OCI-LY3 (cell line): ENCODE results near the gene NR1D1.

Source experiments
- H2AFZ ChIP-seq: fragments of 200-600, 300-600 bp; shearing (Covaris generic); 2 replicates; pipeline ENCODE4 v1.6.0; 2014; ENCODE audit warnings: antibody characterized with exemption, low read depth, low read length
- H3K27ac ChIP-seq: fragments of 200-600, 300-600 bp; sonication (generic); 2 replicates; pipeline ENCODE4 v1.5.1; 2014; ENCODE audit warnings: mild to moderate bottlenecking, low read length, moderate library complexity, mixed read lengths
- H3K27me3 ChIP-seq: fragments of 200-600, 300-600 bp; sonication (generic); 2 replicates; pipeline ENCODE4 v1.6.1; 2014; ENCODE audit warnings: low read depth, low read length, mixed read lengths
- H3K36me3 ChIP-seq: fragments of 200-600, 300-600 bp; sonication (generic); replicated peaks from 2 replicates; pipeline ENCODE3; 2014; ENCODE audit warnings: low read depth, low read length, mixed read lengths
- H3K4me1 ChIP-seq: fragments of 300-600, 200-600 bp; sonication (generic); 2 replicates; pipeline ENCODE4 v1.6.1; 2014; ENCODE audit warnings: low read length, mixed read lengths
- H3K4me2 ChIP-seq: fragments of 200-600, 300-600 bp; sonication (generic); 2 replicates; pipeline ENCODE4 v1.6.1; 2014; ENCODE audit warnings: low read length, mixed read lengths
- H3K4me3 ChIP-seq: fragments of 300-600, 200-600 bp; sonication (generic); 2 replicates; pipeline ENCODE4 v1.5.1; 2014; ENCODE audit warnings: antibody characterized with exemption, mild to moderate bottlenecking, low read length, moderate library complexity
- H3K79me2 ChIP-seq: fragments of 300-600, 200-600 bp; shearing (Covaris generic); 2 replicates; pipeline ENCODE4 v1.6.1; 2014; ENCODE audit warnings: mild to moderate bottlenecking, low read length, mixed read lengths
- H3K9ac ChIP-seq: fragments of 300-600, 200-600 bp; shearing (Covaris generic); 2 replicates; pipeline ENCODE4 v1.6.0; 2014; ENCODE audit warnings: mild to moderate bottlenecking, low read length, moderate library complexity
- H3K9me3 ChIP-seq: fragments of 200-600, 300-600 bp; shearing (Covaris generic); 2 replicates; pipeline ENCODE4 v1.6.1; 2014; ENCODE audit warnings: low read length, mixed read lengths; ENCODE audit not compliant: insufficient read depth
- H4K20me1 ChIP-seq: fragments of 200-600, 300-600 bp; sonication (generic); 2 replicates; pipeline ENCODE4 v1.6.1; 2016; ENCODE audit warnings: low read length, mixed read lengths; ENCODE audit not compliant: insufficient read depth
- EZH2phosphoT487 ChIP-seq: fragments of 200-600 bp; shearing (Covaris generic); IDR thresholded peaks from 2 replicates; pipeline ENCODE4 v1.6.1; 2018; ENCODE audit warnings: antibody characterized with exemption, mixed run types, low read depth
- TF ChIP-seq, protein P1 (sequence below): fragments of 200-600, 300-600 bp; sonication (generic); IDR thresholded peaks from 2 replicates; pipeline ENCODE4 v1.5.1; 2014; ENCODE audit warnings: antibody characterized with exemption, low read length, low read depth

Gene NR1D1

DNA sequence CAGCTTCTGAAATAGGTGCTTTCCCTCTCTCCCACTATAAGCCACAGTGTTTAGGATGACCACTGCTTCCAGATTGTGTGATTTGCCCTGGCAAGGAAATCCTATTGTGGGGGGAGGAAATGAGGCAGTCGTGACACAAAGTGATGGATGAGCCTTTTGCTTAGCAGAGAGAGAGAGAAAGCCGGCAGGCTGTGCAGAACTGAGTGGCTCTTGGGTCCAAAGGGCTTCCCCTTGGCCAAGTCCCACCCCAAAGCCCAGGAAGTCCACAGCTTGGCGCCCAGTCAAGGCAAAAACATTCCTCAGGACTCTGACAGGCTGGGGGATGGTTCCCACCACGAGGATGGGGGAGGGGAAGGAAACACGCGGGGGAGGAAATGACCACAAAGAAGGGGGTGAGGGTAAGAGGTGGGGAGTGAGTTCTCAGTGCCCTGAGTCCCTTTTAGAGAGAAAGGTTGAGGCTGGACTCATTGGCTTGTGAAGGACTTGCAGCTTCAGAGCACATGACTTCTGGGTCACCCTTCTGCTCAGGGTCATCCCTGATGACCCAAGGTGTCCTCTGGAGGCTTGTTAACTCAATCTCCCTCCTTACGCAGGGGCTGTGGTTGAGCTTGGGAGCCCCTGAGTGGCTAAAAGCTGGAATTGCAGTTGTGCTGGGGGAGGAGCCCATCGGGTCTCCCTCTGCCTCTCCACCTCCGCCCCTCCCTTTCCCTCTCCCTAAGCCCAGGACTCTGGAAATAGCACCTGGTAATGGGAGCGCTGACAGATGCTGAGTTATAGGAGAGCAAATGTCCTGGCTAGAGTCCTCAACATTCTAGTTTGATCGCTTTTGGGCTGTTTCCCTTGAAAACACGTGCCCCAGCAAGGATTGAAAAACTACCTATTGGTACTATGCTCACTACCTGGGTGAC lies 11.1 kb upstream of the NR1D1 start:
- peaks cover 3% of the 10 kb centered on the region for H3K27me3 ChIP-seq
- peak overlapping the region; percentile 64 for H3K4me3 ChIP-seq
- no peaks in the 10 kb centered on the region for H3K9me3 ChIP-seq
- H3K27ac ChIP-seq, result no peak overlapping the region
- H3K36me3 ChIP-seq, result no peaks in the 10 kb centered on the region
- TF ChIP-seq, protein P1, sequence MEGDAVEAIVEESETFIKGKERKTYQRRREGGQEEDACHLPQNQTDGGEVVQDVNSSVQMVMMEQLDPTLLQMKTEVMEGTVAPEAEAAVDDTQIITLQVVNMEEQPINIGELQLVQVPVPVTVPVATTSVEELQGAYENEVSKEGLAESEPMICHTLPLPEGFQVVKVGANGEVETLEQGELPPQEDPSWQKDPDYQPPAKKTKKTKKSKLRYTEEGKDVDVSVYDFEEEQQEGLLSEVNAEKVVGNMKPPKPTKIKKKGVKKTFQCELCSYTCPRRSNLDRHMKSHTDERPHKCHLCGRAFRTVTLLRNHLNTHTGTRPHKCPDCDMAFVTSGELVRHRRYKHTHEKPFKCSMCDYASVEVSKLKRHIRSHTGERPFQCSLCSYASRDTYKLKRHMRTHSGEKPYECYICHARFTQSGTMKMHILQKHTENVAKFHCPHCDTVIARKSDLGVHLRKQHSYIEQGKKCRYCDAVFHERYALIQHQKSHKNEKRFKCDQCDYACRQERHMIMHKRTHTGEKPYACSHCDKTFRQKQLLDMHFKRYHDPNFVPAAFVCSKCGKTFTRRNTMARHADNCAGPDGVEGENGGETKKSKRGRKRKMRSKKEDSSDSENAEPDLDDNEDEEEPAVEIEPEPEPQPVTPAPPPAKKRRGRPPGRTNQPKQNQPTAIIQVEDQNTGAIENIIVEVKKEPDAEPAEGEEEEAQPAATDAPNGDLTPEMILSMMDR, result peak; percentile 81
- TF ChIP-seq EZH2phosphoT487, result no peak
- H3K4me1 ChIP-seq, result peaks cover 67% of the 10 kb centered on the region
- H3K79me2 ChIP-seq, result no peaks in the 10 kb centered on the region
- peak overlapping the region; percentile 91 for H2AFZ ChIP-seq
- peak overlapping the region; percentile 85 for H3K4me2 ChIP-seq
- no peaks in the 10 kb centered on the region for H4K20me1 ChIP-seq
- H3K9ac ChIP-seq, result peak overlapping the region; percentile 46

DNA sequence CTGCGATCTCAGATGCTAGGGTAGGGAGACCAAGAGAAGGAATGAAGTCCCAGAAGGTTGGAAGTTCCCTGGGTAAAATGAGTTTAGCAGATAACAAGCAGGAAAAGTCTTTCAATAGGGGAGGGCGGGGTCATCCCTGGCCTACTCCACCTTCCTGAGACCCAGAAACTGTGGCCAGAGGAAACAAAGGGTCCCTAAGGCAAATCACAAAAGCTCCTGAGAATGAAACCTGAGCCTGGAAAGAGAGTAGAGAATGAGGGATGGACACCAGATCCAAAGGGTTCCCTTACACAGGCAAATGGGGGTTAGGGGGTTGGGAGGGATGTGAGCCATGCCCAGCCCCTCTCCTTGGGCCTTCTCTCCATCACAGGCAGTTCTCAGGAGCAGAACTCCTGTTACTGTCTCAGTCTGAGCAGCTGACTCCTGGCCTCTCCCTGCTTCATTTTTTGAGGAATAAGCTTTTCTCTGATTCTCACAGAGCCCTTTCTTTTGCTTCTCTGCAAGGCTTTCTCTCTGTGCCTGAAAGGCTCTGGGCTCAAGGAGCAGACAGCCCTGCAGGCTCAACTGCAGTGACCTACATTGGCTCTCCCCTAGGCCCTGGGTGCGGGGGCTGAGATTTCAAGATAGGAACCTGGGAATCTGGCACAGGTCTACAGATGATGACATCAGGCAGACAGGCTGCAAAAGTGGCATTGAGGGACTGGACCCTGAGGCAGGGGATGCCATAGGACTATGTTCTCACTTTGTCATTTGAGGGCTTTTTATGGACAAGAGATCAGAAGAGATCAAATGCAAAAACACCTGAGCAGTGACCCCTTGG lies 9.8 kb upstream of the NR1D1 start:
- TF ChIP-seq EZH2phosphoT487, result no peak
- TF ChIP-seq, protein P1, result no peak
- Histone ChIP-seq H3K9ac (no peak overlapping the region), H3K4me2 (no peak overlapping the region), H3K27me3 (peaks cover 10% of the 10 kb centered on the region), H3K27ac (no peak overlapping the region), H2AFZ (no peak overlapping the region), H3K36me3 (no peaks in the 10 kb centered on the region), H4K20me1 (no peaks in the 10 kb centered on the region), H3K4me1 (peaks cover 75% of the 10 kb centered on the region), H3K9me3 (no peaks in the 10 kb centered on the region), H3K4me3 (no peak overlapping the region), H3K79me2 (no peaks in the 10 kb centered on the region)

DNA sequence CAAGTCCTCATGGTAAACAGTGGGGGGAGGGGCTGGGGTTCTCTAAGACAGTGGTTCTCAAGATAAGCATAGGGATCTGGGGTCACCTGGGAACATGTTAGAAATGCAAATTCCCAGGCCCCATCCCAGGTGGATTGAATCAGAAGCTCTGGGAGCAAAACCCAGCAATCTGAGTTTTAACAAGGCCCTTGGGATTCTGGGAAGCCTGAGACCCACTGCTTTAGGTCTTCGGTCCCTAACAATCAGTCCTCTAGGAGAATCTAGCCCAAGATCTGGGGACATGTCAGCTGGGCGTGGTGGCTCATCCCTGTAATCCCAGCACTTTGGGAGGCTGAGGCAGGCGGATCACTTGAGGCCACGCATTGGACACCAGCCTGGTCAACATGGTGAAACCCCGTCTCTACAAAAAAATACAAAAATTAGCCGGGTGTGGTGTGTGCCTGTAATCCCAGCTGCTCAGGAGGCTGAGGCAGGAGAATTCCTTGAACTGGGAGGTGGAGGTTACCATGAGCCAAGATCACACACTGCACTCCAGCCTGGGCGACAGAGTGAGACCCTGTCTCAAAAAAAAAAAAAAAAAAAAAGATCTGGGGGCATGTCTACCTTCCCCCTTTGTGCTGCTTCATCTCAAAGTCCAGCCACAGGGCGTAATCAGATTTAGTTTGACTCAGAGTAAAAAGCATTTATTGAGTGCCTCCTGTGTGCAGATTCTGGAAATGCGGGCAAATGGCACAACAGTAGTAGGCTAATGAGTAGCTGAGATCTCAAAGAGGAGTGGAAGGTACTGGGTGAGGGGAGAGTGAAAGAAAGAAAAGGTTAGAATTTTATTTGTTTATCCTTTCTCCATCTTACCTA lies 8.8 kb upstream of the NR1D1 start:
- H3K4me2 ChIP-seq, result no peak overlapping the region
- TF ChIP-seq, protein P1, result peak; percentile 32
- no peak for TF ChIP-seq EZH2phosphoT487
- peaks cover 10% of the 10 kb centered on the region for H3K27me3 ChIP-seq
- H3K9ac ChIP-seq, result no peak overlapping the region
- no peaks in the 10 kb centered on the region for H3K36me3 ChIP-seq
- peaks cover 83% of the 10 kb centered on the region for H3K4me1 ChIP-seq
- no peaks in the 10 kb centered on the region for H3K9me3 ChIP-seq
- no peaks in the 10 kb centered on the region for H3K79me2 ChIP-seq
- H3K27ac ChIP-seq, result no peak overlapping the region
- H3K4me3 ChIP-seq, result no peak overlapping the region
- no peak overlapping the region for H2AFZ ChIP-seq
- no peaks in the 10 kb centered on the region for H4K20me1 ChIP-seq
